K562 (cell line): Measurements from ENCODE around the gene TTC21A. TPM values are rescaled to one million over a fixed set of nuclear protein-coding genes. Genes with fewer than 3 reads are reported as not detected.

ENCODE experiments used
- ATAC-seq: fragments of 200-7000 bp; cut with Tn5 transposase; 3 replicates; pipeline ENCODE4 v1.9.1; 2020; ENCODE audit warnings: moderate library complexity
- BruUV-seq: library from RNA; stranded (reverse); fragments of 400-500 nt; replicated peaks from 2 replicates; lab custom pipeline; 2021; lab: Mats Ljungman, UMichigan
- CTCF ChIA-PET: fragments of 300-600 bp; formaldehyde crosslinking; extraction: SDS; loops from one replicate; lab custom pipeline; 2021; ENCODE audit warnings: low intra/inter-chr PET ratio; lab: Yijun Ruan, JAX
- POLR2A ChIA-PET: fragments of 300-600, 350-650 bp; sonication (Branson Sonifier 250); formaldehyde crosslinking; extraction: SDS; loops from one replicate; lab custom pipeline; 2021; ENCODE audit warnings: antibody characterized with exemption, inconsistent platforms; lab: Yijun Ruan, JAX
- DNase-seq, 4 experiments: peaks; one replicate each; pipeline versions ENCODE4 v3.0.0 to v3.0.0-alpha.2; 2011 to 2018; ENCODE audit warnings: low spot score in 3 of 4, mixed read lengths in 3 of 4; ENCODE audit errors: extremely low read depth in 1 of 4
- FAIRE-seq: peaks from 2 replicates; lab custom pipeline; 2011; peaks lifted over from hg19 to GRCh38; lab: Jason Lieb, UNC
- H2AFZ ChIP-seq: 2 replicates; pipeline ENCODE4 v1.6.0; 2011; ENCODE audit warnings: low read depth, low read length, control low read depth, inconsistent platforms
- H3K27ac ChIP-seq: fragments of 200-600 bp; 3 replicates; pipeline ENCODE4 v1.8.0; 2011; ENCODE audit warnings: low read depth, mild to moderate bottlenecking, control low read depth, inconsistent platforms, low read length, moderate library complexity, mixed read lengths; ENCODE audit errors: extremely low read depth
- H3K27me3 ChIP-seq, 2 experiments: fragments of 300-600 bp in 1 of 2; 2 replicates in 1 of 2; 3 replicates in 1 of 2; pipeline versions ENCODE4 v1.6.0 to v1.8.0; 2011; ENCODE audit warnings: inconsistent platforms in 2 of 2, low read length in 2 of 2, mild to moderate bottlenecking in 1 of 2, mixed read lengths in 1 of 2, moderate library complexity in 1 of 2; ENCODE audit not compliant: control insufficient read depth in 2 of 2, insufficient read depth in 2 of 2
- H3K36me3 ChIP-seq: fragments of 300-600 bp; 3 replicates; pipeline ENCODE4 v1.8.0; 2011; ENCODE audit warnings: mild to moderate bottlenecking, low read length, inconsistent platforms; ENCODE audit not compliant: control insufficient read depth, insufficient read depth
- H3K4me1 ChIP-seq, 2 experiments: fragments of 200-600 bp in 1 of 2; replicated peaks in 1 of 2; 2 replicates in 1 of 2; 3 replicates in 1 of 2; pipeline versions ENCODE4 v1.5.1 to v1.8.0; 2011; ENCODE audit warnings: inconsistent platforms in 2 of 2, low read length in 2 of 2, mild to moderate bottlenecking in 1 of 2, mixed read lengths in 1 of 2, moderate library complexity in 1 of 2; ENCODE audit not compliant: control insufficient read depth in 2 of 2, insufficient read depth in 2 of 2
- H3K4me2 ChIP-seq: 2 replicates; pipeline ENCODE4 v1.6.1; 2011; ENCODE audit warnings: low read length, control low read depth, inconsistent platforms, mixed read lengths; ENCODE audit not compliant: insufficient read depth
- H3K4me3 ChIP-seq: fragments of 200-600 bp; sonication (generic), shearing (Covaris generic); 2 replicates; pipeline ENCODE4 v1.5.1; 2016; ENCODE audit warnings: control low read depth, inconsistent platforms
- H3K79me2 ChIP-seq: fragments of 200-600 bp; 3 replicates; pipeline ENCODE4 v1.8.0; 2011; ENCODE audit warnings: low read length, inconsistent platforms; ENCODE audit not compliant: control insufficient read depth, insufficient read depth
- H3K9ac ChIP-seq, 2 experiments: 2 replicates each; pipeline versions ENCODE4 v1.6.0 to v1.6.1; 2011; ENCODE audit warnings: low read depth in 2 of 2, low read length in 2 of 2, control low read depth in 1 of 2, inconsistent platforms in 1 of 2, mild to moderate bottlenecking in 1 of 2, mixed read lengths in 1 of 2; ENCODE audit not compliant: insufficient read depth in 1 of 2
- H3K9me1 ChIP-seq: one replicate; pipeline ENCODE4 v1.6.0; 2011; ENCODE audit warnings: inconsistent platforms, mild to moderate bottlenecking, low read length, moderate library complexity; ENCODE audit not compliant: control insufficient read depth, insufficient read depth
- H3K9me3 ChIP-seq: replicated peaks from 2 replicates; pipeline ENCODE4 v1.5.1; 2011; ENCODE audit warnings: low read depth, low read length, inconsistent platforms; ENCODE audit not compliant: control insufficient read depth, insufficient read depth
- H4K20me1 ChIP-seq: replicated peaks from 2 replicates; pipeline ENCODE4 v1.6.1; 2011; ENCODE audit warnings: low read length, inconsistent platforms, mixed read lengths; ENCODE audit not compliant: control insufficient read depth, insufficient read depth
- ADNP ChIP-seq: fragments of 200-800 bp; sonication (Bioruptor generic); IDR thresholded peaks from 2 replicates; pipeline ENCODE4 v1.6.1; 2016; ENCODE audit warnings: missing genetic modification characterization, missing compliant biosample characterization
- BACH1 ChIP-seq: fragments of 200-800 bp; sonication (Bioruptor generic); IDR thresholded peaks from 2 replicates; pipeline ENCODE4 v1.6.1; 2016; ENCODE audit warnings: missing genetic modification characterization, missing compliant biosample characterization
- HINFP ChIP-seq: fragments of 450-650 bp; conservative IDR thresholded peaks from 2 replicates; pipeline ENCODE4 v1.6.1; 2016; ENCODE audit warnings: missing genetic modification characterization, low read depth, mild to moderate bottlenecking, control low read depth, missing compliant biosample characterization
- L3MBTL2 ChIP-seq: fragments of 450-650 bp; IDR thresholded peaks from 2 replicates; pipeline ENCODE4 v1.6.1; 2016; ENCODE audit warnings: mild to moderate bottlenecking, moderate library complexity
- MAFF ChIP-seq: IDR thresholded peaks from 2 replicates; pipeline ENCODE4 v1.6.1; 2012; ENCODE audit warnings: low read length, improper control_type of control experiment
- MEF2D ChIP-seq: conservative IDR thresholded peaks from 2 replicates; pipeline ENCODE4 v1.6.1; 2016; ENCODE audit warnings: low read depth, missing genetic modification characterization, missing compliant biosample characterization
- NELFE ChIP-seq: IDR thresholded peaks from 2 replicates; pipeline ENCODE4 v1.6.1; 2011; ENCODE audit warnings: mild to moderate bottlenecking; ENCODE audit not compliant: insufficient read depth, insufficient read length
- TFAM ChIP-seq: fragments of 250-450 bp; sonication (Bioruptor Pico); conservative IDR thresholded peaks from 2 replicates; pipeline ENCODE4 v1.5.0; 2021; ENCODE audit warnings: mild to moderate bottlenecking, moderate library complexity
- TRIM28 ChIP-seq: fragments of 450-650 bp; IDR thresholded peaks from 2 replicates; pipeline ENCODE4 v1.6.1; 2017
- XRCC5 ChIP-seq: fragments of 200-400 bp; formaldehyde crosslinking; IDR thresholded peaks from 2 replicates; pipeline ENCODE4 v1.6.1; 2017; ENCODE audit warnings: low read depth, mild to moderate bottlenecking, low read length
- ZNF699 ChIP-seq: fragments of 250-450 bp; sonication (Bioruptor Pico); IDR thresholded peaks from 2 replicates; pipeline ENCODE4 v1.8.0; 2021; ENCODE audit warnings: mild to moderate bottlenecking, moderate library complexity; ENCODE audit not compliant: insufficient replicate concordance
- WGBS: fragments of 100-300 bp; shearing (Covaris generic); methylation state at CpG from one replicate; pipeline ENCODE4 v1.1.6; 2016; ENCODE audit warnings: low coverage, mixed read lengths; ENCODE audit not compliant: insufficient coverage; ENCODE audit errors: missing lambda C conversion rate; 5-methylcytosine and 5-hydroxymethylcytosine counted together
- in situ Hi-C: fragments of 300-500 bp; cut with MboI; formaldehyde crosslinking; loops from 4 replicates; pipeline ENCODE4 v1.15.0; 2018; ENCODE audit warnings: inconsistent platforms, mixed read lengths
- intact Hi-C: fragments of 100-400 bp; cut with micrococcal nuclease; formaldehyde crosslinking; loops from 2 replicates; pipeline ENCODE4 v1.14.2; 2022
- polyA plus RNA-seq, 8 experiments: library from polyadenylated mRNA; depleted of rRNA in 4 of 8; stranded (reverse) in 5 of 8; unstranded in 3 of 8; fragments of >200 nt; fragmentation: Nextera tagmentation in 2 of 8; fragmentation: Illumina TruSeq in 1 of 8; extraction: Ambion mirVana in 2 of 8; extraction: Trizol in 1 of 8; gene quantifications; 2 replicates each; pipeline versions ENCODE4 v1.2.1 to v1.2.3, GENCODE V29; 2011 to 2014; ENCODE audit warnings: inconsistent platforms in 1 of 8, missing spikeins in 1 of 8
- total RNA-seq, 7 experiments: library from RNA; depleted of rRNA in 6 of 7; stranded (reverse); fragments of >200 nt in 6 of 7; fragmentation: Illumina TruSeq in 2 of 7; extraction: Trizol in 2 of 7; gene quantifications; 2 replicates each; pipeline versions ENCODE4 v1.2.1 to v1.2.3, GENCODE V29; 2011 to 2021; ENCODE audit warnings: low replicate concordance in 1 of 7
- TF ChIP-seq, protein P1 (sequence below): fragments of 250-450 bp; sonication (Bioruptor Pico); IDR thresholded peaks from 2 replicates; pipeline ENCODE4 v1.5.0; 2020; ENCODE audit warnings: mild to moderate bottlenecking

Gene TTC21A
- total and polyA plus RNA-seq, 9 of the 15 experiments (the other 6 are each of a cell fraction or from before 2014, with no cell fraction given), result 0.22 to 1.4 (median 0.70) TPM

GRCh38 chr3:39158148-39158715 is 50.8 kb downstream of the TTC21A start:
- ChIA-PET POLR2A (interaction anchor here (0.6 to 2.8 kb wide), 4 partner anchors 10 to 248 kb away, joined by 3 to 14 read pairs (median 6); no protein-coding TSS in a partner anchor), CTCF (no interaction called here)
- peak overlapping the region; percentile 3 for H2AFZ ChIP-seq
- H3K36me3 ChIP-seq, result no peaks in the 10 kb centered on the region
- no peaks in the 10 kb centered on the region for H4K20me1 ChIP-seq
- in situ Hi-C loops, result no loop called here
- TF ChIP-seq TRIM28 (no peak), TFAM (CRISPR knock-in tag) (no peak), L3MBTL2 (no peak)
- no peaks in the 10 kb centered on the region; a peak in 1 of 5 replicates for H3K27me3 ChIP-seq
- H3K9me3 ChIP-seq, result no peaks in the 10 kb centered on the region
- WGBS, result 11% methylated on average over 5 of the region's 5 CpGs
- FAIRE-seq, result no peak
- no TSS peak for BruUV-seq
- H3K79me2 ChIP-seq, result peaks cover 5% of the 10 kb centered on the region
- intact Hi-C loops, result no loop called here
- DNase-seq, result no peak
- peaks cover 14 to 19% of the 10 kb centered on the region in 2 experiments for H3K4me1 ChIP-seq
- H3K9ac ChIP-seq, result peak overlapping the region in 1 of 2 experiments; percentile 29; a peak in 1 of 4 replicates
- no peak for ATAC-seq
- no peak overlapping the region for H3K4me2 ChIP-seq
- no peak overlapping the region for H3K4me3 ChIP-seq
- no peak overlapping the region for H3K27ac ChIP-seq
- no peaks in the 10 kb centered on the region for H3K9me1 ChIP-seq

GRCh38 chr3:39164414-39164813 is 56.9 kb downstream of the TTC21A start:
- 53% methylated on average over 3 of the region's 3 CpGs for WGBS
- H4K20me1 ChIP-seq, result no peaks in the 10 kb centered on the region
- CTCF ChIA-PET, result no interaction called here
- TF ChIP-seq XRCC5 (no peak), HINFP (tag) (no peak), MEF2D (tag) (no peak), BACH1 (tag) (no peak), NELFE (no peak), MAFF (no peak), ADNP (no peak), ZNF699 (CRISPR knock-in tag) (no peak)
- TF ChIP-seq, protein P1, sequence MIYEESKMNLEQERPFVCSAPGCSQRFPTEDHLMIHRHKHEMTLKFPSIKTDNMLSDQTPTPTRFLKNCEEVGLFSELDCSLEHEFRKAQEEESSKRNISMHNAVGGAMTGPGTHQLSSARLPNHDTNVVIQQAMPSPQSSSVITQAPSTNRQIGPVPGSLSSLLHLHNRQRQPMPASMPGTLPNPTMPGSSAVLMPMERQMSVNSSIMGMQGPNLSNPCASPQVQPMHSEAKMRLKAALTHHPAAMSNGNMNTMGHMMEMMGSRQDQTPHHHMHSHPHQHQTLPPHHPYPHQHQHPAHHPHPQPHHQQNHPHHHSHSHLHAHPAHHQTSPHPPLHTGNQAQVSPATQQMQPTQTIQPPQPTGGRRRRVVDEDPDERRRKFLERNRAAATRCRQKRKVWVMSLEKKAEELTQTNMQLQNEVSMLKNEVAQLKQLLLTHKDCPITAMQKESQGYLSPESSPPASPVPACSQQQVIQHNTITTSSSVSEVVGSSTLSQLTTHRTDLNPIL (CRISPR knock-in tag), result no peak

More at GRCh38 chr3:39164414-39164813, 56.9 kb downstream of the TTC21A start:
- Histone ChIP-seq H3K4me2 (no peak overlapping the region), H3K79me2 (no peaks in the 10 kb centered on the region), H3K27ac (no peak overlapping the region), H3K4me3 (no peak overlapping the region), H3K9ac (no peak overlapping the region), H3K9me1 (no peaks in the 10 kb centered on the region), H3K9me3 (no peaks in the 10 kb centered on the region), H3K4me1 (peaks cover 0 to 24% of the 10 kb centered on the region in 2 experiments; a peak in 3 of 5 replicates), H3K36me3 (no peaks in the 10 kb centered on the region), H3K27me3 (no peaks in the 10 kb centered on the region; a peak in 1 of 5 replicates), H2AFZ (no peak overlapping the region)
- DNase-seq (no peak), ATAC-seq (no peak), FAIRE-seq (no peak)
- POLR2A ChIA-PET, result interaction anchor here (1.0 to 1.8 kb wide), 4 partner anchors 8 to 37 kb away, joined by 3 to 9 read pairs (median 4); no protein-coding TSS in a partner anchor
- in situ Hi-C loops, result no loop called here
- no TSS peak for BruUV-seq
- intact Hi-C loops, result no loop called here
